Heart right ventricle (tissue), 16 donors: ENCODE results near the gene ACTN1. TPM values are rescaled to one million over a fixed set of nuclear protein-coding genes. Genes with fewer than 3 reads are reported as not detected.

ENCODE experiments used
- ATAC-seq, 8 donors: fragments of 200-7000 bp; cut with Tn5 transposase; one replicate each; pipeline ENCODE4 v1.9.1; 2020; ENCODE audit warnings: mild to moderate bottlenecking in 8 of 8, moderate library complexity in 8 of 8, moderate number of reproducible peaks in 1 of 8
- DNase-seq, 2 donors: peaks; one replicate each; pipeline ENCODE4 v3.0.0-alpha.2; 2020
- H3K27ac ChIP-seq, 10 donors: fragments of 200-600 bp; sonication (generic) in 2 of 10; one replicate each; pipeline versions ENCODE4 v1.5.0 to v1.8.0; 2020 to 2022; ENCODE audit warnings: mild to moderate bottlenecking in 3 of 10
- H3K27me3 ChIP-seq, 7 donors: fragments of 200-600 bp; one replicate each; pipeline ENCODE4 v1.8.0; 2021 to 2022; ENCODE audit warnings: mild to moderate bottlenecking in 2 of 7
- H3K36me3 ChIP-seq, 9 donors: fragments of 200-600 bp; sonication (generic) in 1 of 9; one replicate each; pipeline versions ENCODE4 v1.5.0 to v1.8.0; 2020 to 2022; ENCODE audit warnings: mild to moderate bottlenecking in 2 of 9
- H3K4me1 ChIP-seq, 9 donors: fragments of 200-600 bp; sonication (generic) in 1 of 9; one replicate each; pipeline versions ENCODE4 v1.5.0 to v1.8.0; 2020 to 2022; ENCODE audit warnings: mild to moderate bottlenecking in 4 of 9
- H3K4me3 ChIP-seq, 10 donors: fragments of 200-600 bp; sonication (generic) in 2 of 10; one replicate each; pipeline versions ENCODE4 v1.5.0 to v1.8.0; 2020 to 2022; ENCODE audit warnings: mild to moderate bottlenecking in 7 of 10, moderate library complexity in 2 of 10
- H3K9me3 ChIP-seq, 11 donors: fragments of 200-600 bp in 10 of 11; sonication (generic) in 2 of 11; one replicate each; pipeline versions ENCODE4 v1.5.0 to v1.8.0; 2013 to 2022; ENCODE audit warnings: mild to moderate bottlenecking in 2 of 11, control low read depth in 1 of 11, moderate library complexity in 1 of 11
- WGBS, 2 donors: extraction: QIAGEN DNeasy Blood & Tissue Kit; methylation state at CpG; one replicate each; pipeline ENCODE4 v1.1.7; 2013; ENCODE audit warnings: inconsistent platforms in 1 of 2; 5-methylcytosine and 5-hydroxymethylcytosine counted together
- intact Hi-C, 10 donors: fragments of 100-400 bp; cut with DNase I; formaldehyde crosslinking; loops; one replicate each; pipeline versions ENCODE4 v1.11.1 to v1.14.2; 2022
- polyA plus RNA-seq, 2 donors: library from polyadenylated mRNA; stranded (reverse); fragments of 200-250 nt; gene quantifications; one replicate each; pipeline ENCODE4 v1.2.3, GENCODE V29; 2013
- total RNA-seq, 10 donors: library from RNA; stranded (reverse); fragmentation: NEBNext Ultra II Directional in 3 of 10; extraction: Animal tissue kit (Norgen Biotek cat#: 25700) in 3 of 10; gene quantifications; one replicate each; pipeline versions ENCODE4 v1.2.1 to v1.2.4, GENCODE V29; 2021 to 2023
- TF ChIP-seq, protein P1 (sequence below), 9 donors: fragments of 200-600 bp; sonication (generic) in 2 of 9; IDR thresholded peaks; one replicate each; pipeline versions ENCODE4 v1.5.0 to v1.8.0; 2021 to 2022; ENCODE audit warnings: antibody characterized with exemption in 9 of 9, mild to moderate bottlenecking in 5 of 9, moderate library complexity in 1 of 9
- donor health status: Arrhythmogenic right ventricular cardiomyopathy.
- donor health status: ischemic (EF 13 %, LVEDD 7.1; RV severe dilation, severe dysfunction).
- donor health status: healthy with polysubstance abuse.
- donor health status: DM: no; HTN: yes; CAD: no.
- donor health status: DM: no; HTN: no; CAD: no.
- donor health status: ischemic (EF 25% LVEDD 6.9; RV normal size, moderate dysfunction).
- donor health status: ischemic (EF 25% LVEDD 5.7; RV mildly dilated, moderate dysfunction).
- donor health status: healthy.
- donor health status: DM: yes; HTN: yes; CAD: no.
- donor health status: Ischemic cardiomyopathy.
- donor health status: ischemic (EF 35%, LVEDD 5.7; RV mildly dilated, moderate dysfunction).
- donor health status: nonischemic (EF 11% LVEDD 7.7; RV severe dilation, severe dysfunction).
- donor health status: DM: yes; HTN: yes; CAD: no.
- donor health status: PGD.
- donor health status: ischemic (EF 29% LVEDD 5.4; RV normal size, mild dysfunction).
- donor health status: nonischemic (EF 23%, LVEDD 6.1; RV moderate dilation, normal function).

The ACTN1 gene
- total and polyA plus RNA-seq, 12 donors = 67.2 to 235 (median 104) TPM

DNA sequence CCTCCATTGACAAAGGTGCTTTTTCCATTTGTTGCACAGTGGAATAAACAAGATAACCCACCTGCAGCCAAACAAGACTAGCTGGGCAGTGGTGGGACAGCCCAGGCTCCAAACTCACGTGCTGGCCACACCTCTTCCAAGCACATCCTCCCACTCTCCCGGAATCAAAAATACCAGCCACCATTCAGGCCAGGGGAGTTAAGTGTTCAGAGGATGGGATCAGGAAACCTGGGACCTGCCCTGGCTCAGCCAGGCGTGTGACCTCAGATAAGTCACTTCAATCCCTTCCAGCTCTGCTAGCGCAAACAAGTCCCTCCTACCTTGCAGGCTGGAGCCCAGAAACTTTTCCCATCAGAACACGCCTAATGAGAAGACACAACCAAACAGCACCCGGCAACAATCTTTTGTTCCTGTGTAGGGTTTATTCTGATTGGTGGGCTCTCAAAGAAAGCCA, 43.3 kb downstream of the ACTN1 start:
- peaks cover 0 to 15% (median 0%) of the 10 kb centered on the region in 9 donors for H3K36me3 ChIP-seq
- peak overlapping the region; percentile 67 to 94 (median 90) for H3K27ac ChIP-seq
- ATAC-seq = peak; percentile 21 to 75 (median 56)
- TF ChIP-seq, protein P1, sequence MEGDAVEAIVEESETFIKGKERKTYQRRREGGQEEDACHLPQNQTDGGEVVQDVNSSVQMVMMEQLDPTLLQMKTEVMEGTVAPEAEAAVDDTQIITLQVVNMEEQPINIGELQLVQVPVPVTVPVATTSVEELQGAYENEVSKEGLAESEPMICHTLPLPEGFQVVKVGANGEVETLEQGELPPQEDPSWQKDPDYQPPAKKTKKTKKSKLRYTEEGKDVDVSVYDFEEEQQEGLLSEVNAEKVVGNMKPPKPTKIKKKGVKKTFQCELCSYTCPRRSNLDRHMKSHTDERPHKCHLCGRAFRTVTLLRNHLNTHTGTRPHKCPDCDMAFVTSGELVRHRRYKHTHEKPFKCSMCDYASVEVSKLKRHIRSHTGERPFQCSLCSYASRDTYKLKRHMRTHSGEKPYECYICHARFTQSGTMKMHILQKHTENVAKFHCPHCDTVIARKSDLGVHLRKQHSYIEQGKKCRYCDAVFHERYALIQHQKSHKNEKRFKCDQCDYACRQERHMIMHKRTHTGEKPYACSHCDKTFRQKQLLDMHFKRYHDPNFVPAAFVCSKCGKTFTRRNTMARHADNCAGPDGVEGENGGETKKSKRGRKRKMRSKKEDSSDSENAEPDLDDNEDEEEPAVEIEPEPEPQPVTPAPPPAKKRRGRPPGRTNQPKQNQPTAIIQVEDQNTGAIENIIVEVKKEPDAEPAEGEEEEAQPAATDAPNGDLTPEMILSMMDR (IDR thresholded peaks at IDR 0.05) = no peak
- no peaks in the 10 kb centered on the region for H3K27me3 ChIP-seq
- peaks cover 56 to 100% (median 76%) of the 10 kb centered on the region in 9 donors for H3K4me1 ChIP-seq
- H3K4me3 ChIP-seq = peak overlapping the region in 2 of 10 donors; percentile 2 to 15
- 22 to 28% methylated on average over 6 of the region's 6 CpGs for WGBS, 2 donors
- no peaks in the 10 kb centered on the region for H3K9me3 ChIP-seq
- peak; percentile 42 to 81 for DNase-seq
- intact Hi-C loops = loop anchor here in 5 of 10 donors (2.0 to 5.0 kb wide), 2 partner anchors 42 to 43 kb away; partner anchors contain the start of gene ACTN1 (in 5 of the 5)

DNA sequence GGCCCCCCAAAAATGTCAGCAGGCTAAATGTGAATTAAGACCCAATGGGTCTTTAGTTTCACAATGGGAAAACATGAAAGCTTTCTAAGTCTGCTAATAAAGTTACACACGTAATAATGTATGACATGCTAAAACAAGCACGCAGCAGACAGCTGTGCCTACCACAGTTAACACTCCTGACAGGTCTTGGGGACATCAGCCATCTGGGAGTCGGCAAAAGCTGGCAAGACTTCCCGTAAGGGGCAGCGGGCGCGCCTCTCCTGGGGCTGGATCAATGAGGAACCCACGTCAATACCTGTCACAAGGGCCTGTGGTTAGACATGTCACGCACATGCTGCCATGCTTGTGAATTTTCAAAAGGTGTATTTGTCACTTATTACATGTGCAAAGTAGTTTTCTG, 45.0 kb downstream of the ACTN1 start:
- DNase-seq (no peak), ATAC-seq (no peak)
- intact Hi-C loops = no loop called here
- Histone ChIP-seq H3K4me1 (peaks cover 39 to 100% (median 68%) of the 10 kb centered on the region in 9 donors), H3K9me3 (no peaks in the 10 kb centered on the region), H3K27ac (peak overlapping the region in 5 of 10 donors; percentile 41 to 94 (median 92)), H3K36me3 (peaks cover 0 to 23% (median 0%) of the 10 kb centered on the region in 9 donors), H3K27me3 (no peaks in the 10 kb centered on the region), H3K4me3 (no peak overlapping the region)
- WGBS, 2 donors = 89 to 99% methylated on average over 9 of the region's 9 CpGs
- TF ChIP-seq, protein P1 (IDR thresholded peaks at IDR 0.05) = no peak

DNA sequence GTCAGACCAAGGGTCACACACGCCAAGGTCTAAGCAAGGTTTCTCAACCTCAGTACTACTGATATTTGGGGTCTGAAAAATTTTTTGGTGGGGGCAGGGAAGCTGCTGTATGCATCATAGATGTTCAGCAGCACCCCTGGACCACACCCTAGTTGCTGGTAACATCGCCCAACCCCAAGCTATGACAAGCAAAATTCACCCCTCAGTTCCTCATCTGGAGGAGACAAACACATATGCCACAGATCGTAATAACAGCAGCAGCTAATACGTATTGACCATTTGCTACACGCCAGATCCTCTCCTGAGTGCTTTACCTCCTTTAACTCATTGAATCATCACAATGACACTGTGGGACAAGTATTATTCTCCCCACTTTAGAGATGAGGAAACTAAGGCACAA, 46.4 kb downstream of the ACTN1 start:
- peaks cover 28 to 100% (median 64%) of the 10 kb centered on the region in 9 donors for H3K4me1 ChIP-seq
- intact Hi-C loops = no loop called here
- H3K36me3 ChIP-seq = peaks cover 0 to 23% (median 0%) of the 10 kb centered on the region in 9 donors
- no peaks in the 10 kb centered on the region for H3K9me3 ChIP-seq
- H3K27me3 ChIP-seq = no peaks in the 10 kb centered on the region
- no peak for ATAC-seq
- no peak for DNase-seq
- 95 to 96% methylated on average over 5 of the region's 5 CpGs for WGBS, 2 donors
- H3K27ac ChIP-seq = peak overlapping the region in 4 of 10 donors; percentile 41 to 94 (median 66)
- TF ChIP-seq, protein P1 (IDR thresholded peaks at IDR 0.05) = no peak
- H3K4me3 ChIP-seq = no peak overlapping the region

DNA sequence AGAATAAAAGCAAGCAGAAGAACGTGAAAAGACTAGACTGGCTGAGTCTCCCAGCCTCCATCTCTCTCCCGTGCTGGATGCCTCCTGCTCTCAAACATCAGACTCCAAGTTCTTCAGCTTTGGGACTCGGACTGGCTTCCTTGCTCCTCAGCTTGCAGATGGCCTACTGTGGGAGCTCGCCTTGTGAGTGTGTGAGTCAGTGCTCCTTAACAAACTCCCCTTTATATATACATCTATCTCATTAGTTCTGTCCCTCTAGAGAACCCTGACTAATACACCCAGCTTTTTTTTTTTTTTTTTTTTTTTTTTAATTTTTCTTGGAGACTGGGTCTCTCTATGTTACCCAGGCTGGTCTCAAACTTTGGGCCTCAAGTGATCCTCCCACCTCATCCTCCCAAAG, 46.9 kb downstream of the ACTN1 start:
- intact Hi-C loops = no loop called here
- Histone ChIP-seq H3K4me1 (peaks cover 23 to 100% (median 63%) of the 10 kb centered on the region in 9 donors), H3K4me3 (no peak overlapping the region), H3K36me3 (peaks cover 0 to 23% (median 0%) of the 10 kb centered on the region in 9 donors), H3K27me3 (no peaks in the 10 kb centered on the region), H3K27ac (peak overlapping the region in 5 of 10 donors; percentile 18 to 94 (median 41)), H3K9me3 (no peaks in the 10 kb centered on the region)
- 76 to 81% methylated on average over 4 of the region's 4 CpGs for WGBS, 2 donors
- no peak for ATAC-seq
- TF ChIP-seq, protein P1 (IDR thresholded peaks at IDR 0.05) = no peak
- DNase-seq = no peak
